Hindlimb muscle (tissue), 1 donor: Measurements from ENCODE around the gene ZNF236. TPM values are rescaled to one million over a fixed set of nuclear protein-coding genes. Genes with fewer than 3 reads are reported as not detected.
A peak's percentile ranks its signal among the peaks of the same experiment; 100 is the strongest.

Experiments
- DNase-seq: peaks from one replicate; pipeline ENCODE4 v3.0.0-alpha.2; 2013
- polyA plus RNA-seq: library from polyadenylated mRNA; unstranded; fragments of 120-200 nt; gene quantifications from one replicate; pipeline ENCODE4 v1.2.1, GENCODE V29; 2013; ENCODE audit not compliant: insufficient read length

Gene ZNF236
- polyA plus RNA-seq, 1 donor = 6.4 TPM

GRCh38 chr18:76991021-76991688 is 168.8 kb downstream of the ZNF236 start:
- DNase-seq = no peak

DNA sequence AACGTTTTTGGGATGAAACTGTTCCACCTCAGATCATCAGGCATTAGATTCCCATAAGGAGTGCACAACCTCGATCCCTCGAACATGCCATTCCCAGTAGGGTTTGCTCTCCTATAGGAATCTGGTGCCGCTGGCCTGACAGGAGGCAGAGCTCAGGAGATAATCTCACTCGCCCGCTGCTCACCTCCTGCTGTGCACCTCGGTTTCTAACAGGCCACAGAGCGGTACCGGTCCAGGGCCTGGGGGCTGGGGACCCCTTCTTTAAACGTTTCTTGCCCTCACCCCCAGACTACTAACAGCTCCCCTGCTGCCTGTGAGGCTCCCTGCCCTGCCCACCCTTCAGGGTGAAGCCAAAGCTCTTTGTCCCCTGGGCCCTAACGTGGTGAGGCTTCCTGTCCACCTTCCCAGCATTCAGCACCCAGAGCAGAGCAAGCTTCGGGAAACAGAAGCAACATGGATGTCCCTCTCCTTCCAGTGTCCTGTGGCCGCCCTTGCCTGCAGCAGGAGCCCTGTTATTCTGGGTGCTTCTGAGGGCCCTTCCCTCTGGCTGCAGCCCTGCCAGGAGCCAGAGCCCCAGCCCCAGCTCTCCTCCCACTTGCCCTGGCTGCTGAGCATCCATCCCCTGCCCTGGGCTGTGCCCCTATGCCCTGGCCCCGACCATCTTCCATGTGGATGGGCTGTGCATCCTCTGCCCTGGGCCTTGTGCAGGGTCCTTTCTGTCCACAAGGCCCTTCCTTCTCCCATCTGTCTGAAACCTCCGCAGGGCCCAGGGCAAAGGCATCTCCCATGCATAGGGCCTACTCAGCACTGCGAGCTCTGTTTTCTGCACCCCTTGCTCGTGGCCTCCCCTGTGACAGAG is 170.1 kb downstream of the ZNF236 start:
- DNase-seq = no peak

- DNase-seq = no peak
These were observed 170.7 kb downstream of the ZNF236 start for GRCh38 chr18:76993085-76993382.

DNA sequence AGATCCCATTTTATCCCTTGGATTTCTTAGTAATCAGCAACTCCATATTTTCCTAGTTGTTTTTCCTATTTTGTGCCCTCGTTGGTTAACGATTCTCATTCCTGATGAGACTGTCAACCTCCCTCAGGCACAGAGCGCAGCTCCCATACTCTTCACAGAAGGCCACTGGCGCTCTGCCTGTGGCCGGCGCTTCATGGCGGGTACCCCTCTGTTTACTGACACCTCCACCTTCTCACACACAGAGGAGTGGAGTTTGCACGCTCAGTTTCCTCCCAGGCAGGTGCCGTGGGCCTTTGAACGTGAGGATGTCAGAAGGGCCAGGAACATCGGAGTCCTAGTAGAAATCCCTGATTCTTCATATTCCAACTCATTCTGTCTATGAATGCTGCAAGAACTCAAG is 171.2 kb downstream of the ZNF236 start:
- DNase-seq = no peak

GRCh38 chr18:76994086-76994654 is 171.8 kb downstream of the ZNF236 start:
- no peak for DNase-seq

GRCh38 chr18:76995896-76996295 is 173.5 kb downstream of the ZNF236 start:
- no peak for DNase-seq

DNA sequence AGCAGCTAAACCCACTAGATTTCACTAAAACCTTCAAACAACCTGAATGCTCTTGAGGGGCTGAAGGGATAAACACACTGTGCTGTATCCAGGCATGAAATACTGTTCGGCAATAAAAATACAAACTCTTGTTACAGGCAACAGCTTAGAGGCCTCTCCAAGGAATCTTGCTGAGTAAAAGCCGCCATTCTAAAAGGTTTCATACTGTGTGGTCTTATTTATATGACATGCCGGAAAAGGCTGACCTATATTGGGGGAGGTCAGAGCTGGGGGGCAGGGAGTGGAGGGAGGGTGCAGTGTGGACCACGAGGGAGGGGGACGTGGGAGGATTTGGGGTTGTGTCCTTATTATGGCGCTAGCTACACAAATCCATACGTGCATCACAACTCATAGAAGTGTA is 174.1 kb downstream of the ZNF236 start:
- no peak for DNase-seq

DNA sequence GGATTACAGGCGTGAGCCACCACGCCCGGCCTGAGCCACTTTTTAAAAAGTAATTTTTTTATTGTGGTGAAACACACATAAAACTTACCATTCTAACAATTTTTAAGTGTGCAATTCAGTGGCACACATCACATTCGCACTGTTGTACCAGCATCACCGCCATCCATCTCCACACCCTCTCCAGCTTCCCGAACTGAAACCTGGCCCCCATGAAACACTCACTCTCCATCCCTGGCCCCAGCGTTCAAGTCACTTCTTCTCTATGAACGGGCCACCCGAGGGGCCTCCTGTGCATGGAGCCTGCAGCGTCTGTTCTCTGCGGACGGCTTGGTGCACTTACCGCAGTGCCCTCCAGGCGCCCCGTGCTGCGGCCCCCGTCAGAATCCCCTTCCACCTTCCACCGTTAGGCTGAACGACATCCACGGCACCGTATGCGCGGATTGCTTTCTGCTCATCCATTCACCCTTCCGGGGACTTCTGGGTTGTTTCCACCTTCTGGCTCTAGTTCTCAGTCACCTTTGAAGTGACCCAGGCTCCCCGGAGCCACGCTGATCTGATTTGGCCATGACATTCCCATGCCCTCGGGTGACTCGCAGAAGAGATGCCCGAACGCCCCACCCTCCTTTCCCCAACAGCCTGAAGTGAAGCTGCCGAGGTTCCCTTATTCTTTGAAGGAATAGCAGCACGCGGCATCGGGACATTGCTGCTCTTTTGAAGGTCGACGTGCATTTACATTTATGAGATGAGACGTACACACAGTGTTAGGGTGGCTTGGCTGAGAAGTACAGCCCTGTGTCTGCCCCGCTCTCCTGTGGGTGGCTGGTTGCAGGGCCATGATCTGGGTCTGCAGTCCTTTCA is 175.8 kb downstream of the ZNF236 start:
- DNase-seq = no peak

DNA sequence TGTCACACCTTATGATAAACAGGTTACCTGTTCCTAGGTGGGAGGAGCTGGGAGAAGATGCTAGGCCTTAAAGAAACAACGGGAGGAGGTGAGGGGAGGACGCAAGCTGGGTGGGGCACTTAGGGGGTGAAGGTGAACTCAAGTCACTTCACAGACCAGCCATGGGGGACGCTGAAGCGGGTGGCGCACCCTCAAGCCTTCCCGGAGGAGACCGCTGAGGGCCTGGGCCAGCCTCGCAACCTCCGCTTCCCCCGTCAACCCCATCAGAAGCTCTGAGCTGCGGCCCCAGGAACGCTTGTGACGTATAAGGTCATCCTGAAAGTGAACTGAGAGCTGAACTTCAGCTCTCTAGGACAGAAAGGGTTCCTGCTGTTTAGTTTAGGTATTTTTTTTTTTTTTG is 176.7 kb downstream of the ZNF236 start:
- no peak for DNase-seq

DNA sequence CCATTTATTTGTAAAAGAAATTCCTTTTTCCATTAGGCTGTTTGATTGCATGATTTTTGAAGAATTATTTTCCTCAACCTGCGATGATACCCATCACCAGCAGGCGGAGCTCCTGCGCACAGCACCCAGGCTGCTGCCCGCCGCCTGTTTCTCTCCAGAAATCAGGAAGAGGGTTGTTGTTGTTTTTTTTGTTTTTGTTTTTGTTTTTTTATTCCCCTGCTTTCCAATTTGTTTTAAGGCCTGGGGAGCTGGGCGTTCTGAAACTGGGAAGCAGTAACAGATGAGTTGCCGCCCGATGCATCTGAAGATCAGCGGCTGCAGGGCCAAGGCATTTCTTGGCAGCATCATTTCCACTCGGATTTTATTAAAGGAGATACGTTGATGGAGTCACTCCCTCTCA is 178.2 kb downstream of the ZNF236 start:
- DNase-seq = peak; percentile 64

- DNase-seq = no peak
These were observed 178.7 kb downstream of the ZNF236 start for GRCh38 chr18:77001041-77001440.

DNA sequence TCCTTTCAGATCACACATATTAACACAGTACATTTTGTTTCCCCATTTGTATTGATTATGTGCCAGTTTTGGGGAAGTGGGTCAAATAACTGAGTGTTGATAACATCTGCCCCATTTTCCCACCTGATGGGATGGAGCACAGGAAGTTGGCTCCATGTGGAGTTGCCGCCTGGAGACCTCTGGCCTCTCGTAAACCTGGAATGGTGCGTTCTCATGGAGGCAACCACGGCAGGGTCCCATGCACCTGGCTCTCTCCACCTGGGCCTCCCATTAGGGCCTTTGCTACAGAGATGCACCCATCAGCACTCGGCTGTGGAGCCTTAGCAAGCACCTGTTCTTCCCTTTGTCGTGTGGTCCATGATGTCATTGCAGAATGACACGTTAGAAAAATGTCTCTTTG is 179.6 kb downstream of the ZNF236 start:
- no peak for DNase-seq

DNA sequence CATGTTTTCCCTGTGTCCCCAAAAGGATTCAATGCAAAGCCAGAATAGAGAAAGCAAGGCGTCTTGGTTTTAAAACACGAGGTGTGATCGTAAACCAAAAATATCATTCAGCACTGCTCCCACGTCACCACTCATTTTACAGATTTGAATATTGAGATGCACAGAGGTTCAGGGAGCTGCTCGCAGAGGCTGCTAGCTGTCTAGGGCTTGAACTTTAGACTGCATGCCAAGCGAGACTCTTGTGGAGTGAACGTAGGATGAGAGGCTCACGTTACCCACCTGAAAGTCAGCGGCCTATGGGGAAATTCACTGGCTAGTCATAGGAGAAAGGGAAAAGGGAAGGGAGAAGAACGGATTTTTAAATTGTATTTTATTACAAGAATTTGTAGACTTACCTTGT is 180.1 kb downstream of the ZNF236 start:
- DNase-seq = no peak

DNA sequence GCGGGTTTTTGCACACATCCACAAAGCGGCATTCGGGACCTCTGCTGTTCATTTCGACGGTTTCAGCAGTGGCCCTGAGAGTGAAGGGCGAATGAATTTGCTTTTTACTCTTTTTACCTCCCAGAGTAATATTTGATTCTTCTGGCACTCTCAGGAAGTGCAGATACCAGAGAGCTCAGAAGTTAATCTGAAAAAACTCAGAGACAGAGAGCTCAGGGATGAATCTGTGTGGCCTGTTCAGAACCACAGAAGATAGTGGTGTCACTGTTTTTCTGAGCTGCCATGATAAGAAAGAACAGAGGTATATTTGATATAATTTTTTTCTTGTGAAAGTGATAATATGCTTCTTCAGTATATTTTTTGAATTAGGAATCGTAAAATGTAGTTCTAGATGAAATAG is 181.0 kb downstream of the ZNF236 start:
- DNase-seq = no peak

GRCh38 chr18:77004555-77005380 is 182.4 kb downstream of the ZNF236 start:
- no peak for DNase-seq

GRCh38 chr18:77005651-77006195 is 183.4 kb downstream of the ZNF236 start:
- no peak for DNase-seq

GRCh38 chr18:77006305-77007175 is 184.2 kb downstream of the ZNF236 start:
- no peak for DNase-seq

DNA sequence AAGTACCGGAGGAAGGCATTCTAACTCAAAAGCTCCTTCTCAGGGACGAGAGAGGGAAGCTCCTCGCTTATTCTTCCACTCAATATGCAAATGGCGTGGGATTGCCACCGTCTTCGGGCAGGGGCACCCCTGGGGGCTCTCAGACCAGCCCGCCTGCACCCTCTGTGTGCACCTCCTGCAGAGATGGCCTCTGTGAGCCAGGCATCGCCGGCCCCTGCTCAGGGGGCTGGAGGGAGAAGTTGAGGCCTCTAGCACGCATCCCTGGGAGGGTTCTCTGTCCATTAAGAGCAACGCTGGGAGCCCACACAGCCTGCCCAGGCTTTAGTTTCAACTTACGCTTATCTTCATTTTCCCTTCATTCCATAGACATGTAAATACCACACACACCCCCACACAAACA is 184.9 kb downstream of the ZNF236 start:
- DNase-seq = no peak

DNA sequence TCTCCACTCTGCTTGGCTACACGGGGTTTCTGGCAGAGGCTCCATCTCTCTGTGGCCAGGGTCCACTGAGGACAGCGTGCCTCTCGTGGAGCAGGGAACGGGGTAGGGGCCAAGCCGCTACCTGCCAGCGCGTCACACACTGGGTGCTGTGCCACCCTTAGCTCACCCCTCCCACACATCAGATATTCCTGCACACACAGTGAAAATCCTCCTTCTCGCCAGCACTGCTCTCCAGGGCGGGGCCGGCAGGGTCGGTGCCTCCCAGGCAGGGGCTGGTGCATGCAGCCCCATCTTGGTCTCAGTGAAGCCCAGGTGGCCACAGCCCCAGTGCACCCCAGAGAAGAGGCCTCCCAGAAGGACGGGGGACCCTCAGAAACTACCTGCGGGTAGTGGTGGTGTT is 185.6 kb downstream of the ZNF236 start:
- DNase-seq = no peak

GRCh38 chr18:77008576-77009315 is 186.4 kb downstream of the ZNF236 start:
- no peak for DNase-seq
